Activated T-helper 1 cell treated with anti-CD3 and anti-CD28 coated beads, Interleukin-2, amount 50 U/mL, for 16 hours (primary cell): ENCODE measurements around the gene CALML6.
"Not testable (repeated sequence)": the region's sequence is repeated elsewhere in the genome, so short reads cannot be mapped to it uniquely, and the experiment has no call there.

ENCODE experiments used
- DNase-seq, 2 donors: peaks; one replicate each; pipeline ENCODE4 v3.0.0-alpha.2; 2020; ENCODE audit warnings: low read depth in 1 of 2, low spot score in 1 of 2

Gene CALML6

GRCh38 chr1:1914971-1915692 lies at the start of gene CALML6:
Gene CALML6 (plus strand): TSS chr1:1915260. CDS start chr1:1915281, 21 bp downstream.
- no peak for DNase-seq

GRCh38 chr1:1867164-1867563 lies 47.9 kb upstream of the CALML6 start:
- DNase-seq: no peak

GRCh38 chr1:1869469-1869868 lies 45.6 kb upstream of the CALML6 start:
- DNase-seq: no peak

GRCh38 chr1:1872329-1872994 lies 42.6 kb upstream of the CALML6 start:
- DNase-seq: no peak

- no peak for DNase-seq
Measured at GRCh38 chr1:1873186-1873585, 41.9 kb upstream of the CALML6 start.

- DNase-seq: no peak
Measured at GRCh38 chr1:1874901-1875300, 40.2 kb upstream of the CALML6 start.

- DNase-seq: no peak
Measured at GRCh38 chr1:1875932-1876331, 39.1 kb upstream of the CALML6 start.

GRCh38 chr1:1876335-1876930 lies 38.6 kb upstream of the CALML6 start:
- DNase-seq: no peak

- DNase-seq: no peak
Measured at GRCh38 chr1:1877865-1878436, 37.1 kb upstream of the CALML6 start.

GRCh38 chr1:1879942-1880341 lies 35.1 kb upstream of the CALML6 start:
- no peak for DNase-seq

GRCh38 chr1:1880617-1881312 lies 34.3 kb upstream of the CALML6 start:
- no peak for DNase-seq

GRCh38 chr1:1881727-1882126 lies 33.3 kb upstream of the CALML6 start:
- DNase-seq: no peak

- DNase-seq: no peak
Measured at GRCh38 chr1:1883092-1883873, 31.8 kb upstream of the CALML6 start.

GRCh38 chr1:1883890-1884289 lies 31.2 kb upstream of the CALML6 start:
- DNase-seq: not testable (repeated sequence)

GRCh38 chr1:1889090-1889750 lies 25.8 kb upstream of the CALML6 start:
- DNase-seq: no peak

- peak in 1 of 2 donors; percentile 22 for DNase-seq
Measured at GRCh38 chr1:1889847-1890505, 25.1 kb upstream of the CALML6 start.

GRCh38 chr1:1890506-1891348 lies 24.3 kb upstream of the CALML6 start, which contains the start of gene GNB1:
Gene GNB1 (minus strand): TSS chr1:1891087. CDS start chr1:1825453, 65,634 bp downstream.
- peak; percentile 75 to 86 for DNase-seq

GRCh38 chr1:1891349-1892078 lies 23.5 kb upstream of the CALML6 start:
- DNase-seq: peak; percentile 48 to 69
